Measurements from ENCODE around the gene PYGM.

The PYGM gene

GRCh38 chr11:64791781-64792291 lies 32.1 kb upstream of the PYGM start:
- DNase-seq (ENCODE audit: low read depth) = no peak

DNA sequence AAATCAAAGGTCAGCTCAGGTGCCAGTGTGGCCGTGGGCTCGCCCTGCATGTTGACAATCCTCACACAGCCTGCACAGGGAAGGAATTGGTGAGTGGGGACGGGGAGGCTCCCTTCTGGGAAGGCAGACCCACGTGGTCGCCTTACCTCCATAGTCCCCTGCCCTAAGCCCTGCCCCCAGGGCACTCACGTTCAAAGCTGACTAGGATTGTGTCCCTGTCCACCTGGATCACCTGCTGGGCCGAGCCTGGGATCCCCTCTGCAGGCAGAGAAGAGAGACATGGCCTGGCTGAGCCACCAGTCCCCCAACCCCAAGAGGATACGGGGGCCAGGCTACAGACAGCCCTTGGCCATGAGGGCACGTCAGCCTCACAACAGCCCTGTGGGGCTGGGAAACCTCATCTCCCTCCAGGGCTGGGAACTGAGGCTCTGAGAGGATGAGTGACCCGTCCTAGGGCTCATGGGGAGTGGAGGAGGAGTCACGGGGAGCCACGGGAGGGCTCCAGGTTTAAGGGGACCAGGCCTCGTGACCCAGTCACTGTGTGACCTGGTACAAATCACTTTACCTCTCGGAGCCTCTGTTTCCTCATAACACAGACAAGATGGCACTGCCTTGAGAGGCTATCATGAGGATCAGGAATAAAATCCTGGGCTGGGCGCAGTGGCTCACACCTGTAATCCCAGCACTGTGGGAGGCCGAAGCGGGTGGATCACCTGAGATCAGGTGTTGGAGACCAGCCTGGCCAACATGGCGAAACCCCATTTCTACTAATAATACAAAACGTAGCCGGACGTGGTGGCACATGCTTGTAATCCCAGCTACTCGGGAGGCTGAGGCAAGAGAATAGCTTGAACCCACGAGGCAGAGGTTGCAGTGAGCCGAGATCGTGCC lies 30.7 kb upstream of the PYGM start:
- no peak for DNase-seq (ENCODE audit: low read depth)

- no peak for DNase-seq (ENCODE audit: low read depth)
Observed at GRCh38 chr11:64789331-64790204, 29.8 kb upstream of the PYGM start.

DNA sequence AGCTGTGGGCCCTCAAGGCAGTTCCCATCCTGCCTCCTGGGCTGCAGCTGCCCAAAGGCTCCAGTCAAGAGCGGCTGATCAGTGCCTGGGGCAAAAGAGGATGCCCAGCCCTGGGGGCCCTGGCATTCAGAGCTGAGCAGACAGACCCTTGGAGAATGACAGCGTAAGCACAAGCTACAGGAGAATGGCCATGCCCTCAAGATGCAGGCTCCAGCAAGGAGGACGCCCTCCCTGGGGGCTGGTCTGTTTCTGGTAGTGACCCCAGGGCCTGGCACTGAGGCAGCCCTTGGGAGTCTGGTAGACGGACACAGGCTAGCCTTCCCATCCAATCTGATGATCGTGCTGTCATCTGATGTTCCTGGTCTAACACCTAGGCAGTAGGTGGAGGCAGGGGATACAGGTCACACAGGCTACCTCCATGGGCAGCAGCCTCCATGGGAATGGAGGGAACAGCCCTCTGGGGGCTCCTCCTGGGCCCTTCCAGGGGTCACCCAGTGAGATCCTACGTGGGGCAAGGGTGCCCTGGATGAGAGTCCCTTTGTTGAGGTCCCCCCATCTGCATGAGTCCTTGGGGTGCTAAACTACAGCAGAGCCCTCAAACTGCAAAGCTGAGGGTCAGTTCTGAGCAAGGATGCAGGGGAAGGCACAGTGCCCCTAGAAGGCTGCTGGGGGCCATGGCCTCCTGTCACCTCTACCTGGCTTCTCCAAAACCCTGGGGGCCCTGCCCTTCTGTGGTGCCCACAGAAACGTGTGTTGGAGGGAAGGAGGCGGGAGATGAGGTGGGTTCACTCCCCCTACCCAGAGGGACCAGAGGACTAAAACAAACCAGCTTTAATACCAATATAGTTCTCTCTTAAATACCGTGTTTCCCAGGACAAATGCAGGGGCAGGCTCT lies 28.8 kb upstream of the PYGM start:
- no peak for DNase-seq (ENCODE audit: low read depth)

- no peak for DNase-seq (ENCODE audit: low read depth)
Observed at GRCh38 chr11:64787526-64788320, 27.9 kb upstream of the PYGM start.

GRCh38 chr11:64786308-64786707 lies 26.5 kb upstream of the PYGM start:
- no peak for DNase-seq (ENCODE audit: low read depth)

GRCh38 chr11:64784813-64785581 lies 25.2 kb upstream of the PYGM start:
- DNase-seq (ENCODE audit: low read depth) = no peak

DNA sequence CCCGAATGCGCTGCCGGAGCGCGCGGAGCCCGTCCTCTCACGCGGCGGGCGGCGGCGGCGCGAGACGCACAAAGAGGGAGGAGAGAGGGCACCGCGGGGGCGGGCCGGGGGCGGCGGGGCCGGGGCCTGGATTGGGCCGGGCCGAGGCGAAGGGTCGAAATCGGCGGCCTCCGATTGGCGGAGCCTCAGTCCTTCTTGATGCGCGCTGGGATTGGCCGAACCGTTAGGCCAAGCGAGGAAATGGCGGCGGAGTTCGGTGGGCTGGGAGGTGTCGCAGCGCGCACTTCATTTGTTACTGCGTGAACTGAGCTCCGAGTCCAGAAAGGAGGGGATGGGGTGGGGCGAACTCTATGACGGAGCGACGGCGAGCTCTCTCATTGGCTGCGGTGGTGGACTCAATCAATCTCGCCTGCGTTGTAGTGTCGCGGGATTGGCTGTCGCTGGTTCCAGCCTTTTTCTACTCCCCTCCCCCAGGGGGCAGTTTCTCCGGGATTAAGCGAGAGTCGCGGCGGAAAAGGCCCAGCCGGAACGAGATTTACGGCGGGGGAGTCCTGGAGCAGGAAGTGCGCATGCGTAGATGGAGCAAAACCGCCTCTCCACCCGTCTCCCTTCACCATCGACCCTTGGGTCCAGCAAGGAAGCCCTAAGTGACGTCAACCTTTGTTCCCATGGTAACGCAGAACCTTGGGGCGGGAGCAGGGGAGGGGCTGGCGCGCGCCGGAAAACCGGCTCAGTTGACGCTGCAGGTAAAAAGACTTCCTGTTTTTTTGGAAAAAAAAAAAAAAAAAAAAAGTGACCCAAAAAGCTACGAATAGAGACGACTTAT lies 18.9 kb upstream of the PYGM start, which contains the start of gene SF1:
Gene SF1 (minus strand): TSS at position 70 of the 826 bp plus-strand sequence. CDS start 150 bp downstream, outside the sequence.
- DNase-seq (ENCODE audit: low read depth) = peak; percentile 96

DNA sequence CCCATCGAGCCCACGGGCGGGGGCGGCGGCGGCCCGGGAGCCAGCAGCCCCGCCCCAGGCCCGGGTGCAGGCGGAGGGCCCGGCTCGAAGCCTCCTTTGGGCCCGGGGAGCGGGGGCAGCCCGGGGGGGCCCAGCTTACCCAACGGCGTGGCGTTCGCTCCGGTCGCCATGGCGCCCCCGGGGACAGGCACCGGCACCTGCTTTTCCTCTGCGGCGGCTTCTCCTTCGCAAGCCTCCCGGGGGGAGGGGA lies 18.4 kb upstream of the PYGM start:
- DNase-seq (ENCODE audit: low read depth) = no peak

GRCh38 chr11:64777449-64778222 lies 17.9 kb upstream of the PYGM start:
- no peak for DNase-seq (ENCODE audit: low read depth)

DNA sequence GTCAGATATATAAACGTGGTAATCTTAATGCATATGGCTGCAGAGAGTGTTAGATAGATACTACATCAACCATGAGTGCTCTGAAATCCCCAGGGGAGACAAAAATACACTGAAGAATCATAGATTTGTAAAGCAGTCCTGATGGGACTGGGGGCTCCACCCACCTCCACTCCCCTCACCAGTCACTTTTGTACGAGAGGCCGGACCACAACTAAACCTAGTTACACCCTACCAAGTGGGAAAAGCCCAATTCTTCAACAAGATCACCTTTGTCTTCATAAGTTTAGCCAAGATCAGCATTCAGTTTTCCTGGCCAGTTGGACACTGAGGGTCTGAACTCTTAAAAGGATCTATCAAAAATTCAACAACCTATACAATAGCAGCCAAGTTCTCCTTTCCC lies 17.1 kb upstream of the PYGM start:
- DNase-seq (ENCODE audit: low read depth) = no peak

- DNase-seq (ENCODE audit: low read depth) = no peak
Observed at GRCh38 chr11:64776425-64776824, 16.7 kb upstream of the PYGM start.

- no peak for DNase-seq (ENCODE audit: low read depth)
Observed at GRCh38 chr11:64774144-64774543, 14.4 kb upstream of the PYGM start.

- DNase-seq (ENCODE audit: low read depth) = no peak
Observed at GRCh38 chr11:64772303-64773018, 12.7 kb upstream of the PYGM start.

DNA sequence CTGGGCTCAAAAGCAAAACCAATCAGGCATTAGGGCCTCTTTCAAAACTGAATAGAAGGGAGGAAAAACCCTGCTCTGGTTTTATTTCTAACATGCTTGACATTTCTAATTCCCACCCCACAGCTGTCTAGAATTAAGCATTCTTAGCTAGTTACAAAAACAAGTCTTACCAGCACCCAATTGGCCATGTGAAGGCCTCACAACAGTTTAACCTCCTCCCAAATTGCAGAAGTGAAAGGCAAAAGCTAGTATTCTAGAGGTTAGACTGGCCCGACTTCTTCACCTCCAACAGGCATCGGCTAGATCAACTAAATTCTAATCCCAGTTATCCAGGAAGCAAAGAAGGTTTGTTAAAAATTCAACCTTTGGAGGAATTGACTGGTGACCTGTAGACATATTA lies 12.1 kb upstream of the PYGM start:
- no peak for DNase-seq (ENCODE audit: low read depth)

DNA sequence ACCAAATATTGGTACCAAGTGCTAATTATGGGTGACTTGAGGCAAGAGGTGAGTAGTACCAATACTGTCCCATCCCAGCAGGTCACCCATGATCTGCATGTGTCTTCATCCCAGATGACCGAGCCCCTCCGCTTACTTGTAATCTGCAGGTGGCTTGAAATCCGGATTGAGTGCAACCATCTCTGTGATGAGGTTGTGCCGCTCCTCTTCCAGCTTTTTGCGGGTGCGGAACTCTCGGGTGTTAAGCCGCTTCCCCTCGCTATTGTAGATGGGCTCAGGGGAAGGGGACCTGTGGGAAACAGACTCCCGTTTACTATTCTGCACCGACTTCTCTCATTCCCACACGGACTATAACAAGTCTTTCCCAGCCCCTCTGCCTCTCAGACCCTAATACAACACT lies 10.3 kb upstream of the PYGM start:
- no peak for DNase-seq (ENCODE audit: low read depth)

- DNase-seq (ENCODE audit: low read depth) = no peak
Observed at GRCh38 chr11:64769283-64769682, 9.5 kb upstream of the PYGM start.

DNA sequence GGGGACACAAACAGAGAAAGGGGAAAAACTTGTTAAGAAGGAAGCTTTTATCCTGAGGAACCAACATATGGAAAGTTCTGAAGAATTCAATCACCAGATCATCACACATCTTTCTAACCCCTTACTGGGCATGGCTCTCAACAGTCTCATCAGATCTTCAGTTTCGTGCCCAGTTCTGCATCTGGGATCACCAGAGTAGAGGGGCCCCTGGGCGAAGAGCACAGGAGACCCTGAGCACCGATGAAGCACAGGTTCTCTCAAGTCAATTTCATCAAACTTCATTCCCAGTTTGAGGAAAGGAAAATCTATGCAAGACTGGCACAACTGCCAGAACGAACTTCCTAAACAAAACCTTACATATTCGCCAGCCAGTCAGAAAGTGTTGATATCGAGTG lies 8.5 kb upstream of the PYGM start:
- DNase-seq (ENCODE audit: low read depth) = no peak

Data from CMK (cell line).